Measurements from ENCODE around the gene SLX9.
A peak's percentile ranks its signal among the peaks of the same experiment; 100 is the strongest.

Gene SLX9

GRCh38 chr21:44957047-44957831, 17.4 kb downstream of the SLX9 start:
- H3K27me3 ChIP-seq (ENCODE audit: insufficient read depth, poor library complexity, severe bottlenecking), result no peaks in the 10 kb centered on the region
- no peak overlapping the region for H3K27ac ChIP-seq (ENCODE audit: poor library complexity, severe bottlenecking)
- H3K4me1 ChIP-seq (ENCODE audit: insufficient read depth, poor library complexity, severe bottlenecking), result peaks cover 8% of the 10 kb centered on the region
- H3K4me3 ChIP-seq (ENCODE audit: severe bottlenecking), result no peak overlapping the region
- TF ChIP-seq, protein P1, sequence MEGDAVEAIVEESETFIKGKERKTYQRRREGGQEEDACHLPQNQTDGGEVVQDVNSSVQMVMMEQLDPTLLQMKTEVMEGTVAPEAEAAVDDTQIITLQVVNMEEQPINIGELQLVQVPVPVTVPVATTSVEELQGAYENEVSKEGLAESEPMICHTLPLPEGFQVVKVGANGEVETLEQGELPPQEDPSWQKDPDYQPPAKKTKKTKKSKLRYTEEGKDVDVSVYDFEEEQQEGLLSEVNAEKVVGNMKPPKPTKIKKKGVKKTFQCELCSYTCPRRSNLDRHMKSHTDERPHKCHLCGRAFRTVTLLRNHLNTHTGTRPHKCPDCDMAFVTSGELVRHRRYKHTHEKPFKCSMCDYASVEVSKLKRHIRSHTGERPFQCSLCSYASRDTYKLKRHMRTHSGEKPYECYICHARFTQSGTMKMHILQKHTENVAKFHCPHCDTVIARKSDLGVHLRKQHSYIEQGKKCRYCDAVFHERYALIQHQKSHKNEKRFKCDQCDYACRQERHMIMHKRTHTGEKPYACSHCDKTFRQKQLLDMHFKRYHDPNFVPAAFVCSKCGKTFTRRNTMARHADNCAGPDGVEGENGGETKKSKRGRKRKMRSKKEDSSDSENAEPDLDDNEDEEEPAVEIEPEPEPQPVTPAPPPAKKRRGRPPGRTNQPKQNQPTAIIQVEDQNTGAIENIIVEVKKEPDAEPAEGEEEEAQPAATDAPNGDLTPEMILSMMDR (IDR thresholded peaks at IDR 0.05; ENCODE audit: poor library complexity, severe bottlenecking), result no peak
- ATAC-seq (ENCODE audit: low read depth) (no peak), DNase-seq (ENCODE audit: low spot score) (no peak)
- peaks cover 65% of the 10 kb centered on the region for H3K36me3 ChIP-seq (ENCODE audit: low read depth)
- H3K9me3 ChIP-seq (ENCODE audit: severe bottlenecking), result no peaks in the 10 kb centered on the region

DNA sequence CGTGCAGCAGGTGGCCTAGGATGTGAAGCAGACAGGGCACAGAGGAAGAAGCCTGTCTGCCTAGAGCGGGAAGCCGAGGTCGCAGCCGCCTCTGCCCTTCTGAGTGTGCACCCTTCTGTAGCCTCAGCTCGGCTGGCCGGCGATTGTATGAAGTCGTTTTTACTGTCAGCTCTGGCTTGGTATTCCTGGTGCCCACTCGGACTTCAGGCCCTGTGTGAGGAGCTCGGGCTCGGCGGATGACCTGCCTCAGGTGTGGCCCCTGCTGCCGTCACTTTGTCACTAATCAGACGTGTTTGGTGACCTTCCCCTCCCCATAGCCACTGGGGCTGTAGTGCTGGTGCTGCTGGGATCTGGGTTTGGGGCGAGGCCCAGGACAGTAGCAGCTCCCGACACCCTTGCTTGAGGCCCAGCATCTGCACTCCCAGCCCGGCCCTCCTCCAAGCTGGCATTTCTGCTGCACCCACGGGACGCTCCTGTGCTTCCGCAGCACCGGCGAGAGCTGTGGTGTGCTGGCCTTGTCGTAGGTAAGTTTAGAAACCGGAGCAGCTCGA, 18.1 kb downstream of the SLX9 start:
- Histone ChIP-seq H3K27ac (ENCODE audit: poor library complexity, severe bottlenecking) (no peak overlapping the region), H3K27me3 (ENCODE audit: insufficient read depth, poor library complexity, severe bottlenecking) (no peaks in the 10 kb centered on the region), H3K4me1 (ENCODE audit: insufficient read depth, poor library complexity, severe bottlenecking) (peaks cover 14% of the 10 kb centered on the region), H3K36me3 (ENCODE audit: low read depth) (peaks cover 58% of the 10 kb centered on the region), H3K9me3 (ENCODE audit: severe bottlenecking) (no peaks in the 10 kb centered on the region), H3K4me3 (ENCODE audit: severe bottlenecking) (no peak overlapping the region)
- DNase-seq (ENCODE audit: low spot score), result no peak
- TF ChIP-seq, protein P1 (IDR thresholded peaks at IDR 0.05; ENCODE audit: poor library complexity, severe bottlenecking), result no peak
- no peak for ATAC-seq (ENCODE audit: low read depth)

- Histone ChIP-seq H3K27me3 (ENCODE audit: insufficient read depth, poor library complexity, severe bottlenecking) (no peaks in the 10 kb centered on the region), H3K27ac (ENCODE audit: poor library complexity, severe bottlenecking) (no peak overlapping the region), H3K36me3 (ENCODE audit: low read depth) (peaks cover 58% of the 10 kb centered on the region), H3K4me1 (ENCODE audit: insufficient read depth, poor library complexity, severe bottlenecking) (peaks cover 17% of the 10 kb centered on the region), H3K4me3 (ENCODE audit: severe bottlenecking) (no peak overlapping the region), H3K9me3 (ENCODE audit: severe bottlenecking) (no peaks in the 10 kb centered on the region)
- TF ChIP-seq, protein P1 (IDR thresholded peaks at IDR 0.05; ENCODE audit: poor library complexity, severe bottlenecking), result no peak
- peak; percentile 60 for DNase-seq (ENCODE audit: low spot score)
- no peak for ATAC-seq (ENCODE audit: low read depth)
Measured at GRCh38 chr21:44958471-44959191, 18.8 kb downstream of the SLX9 start.

DNA sequence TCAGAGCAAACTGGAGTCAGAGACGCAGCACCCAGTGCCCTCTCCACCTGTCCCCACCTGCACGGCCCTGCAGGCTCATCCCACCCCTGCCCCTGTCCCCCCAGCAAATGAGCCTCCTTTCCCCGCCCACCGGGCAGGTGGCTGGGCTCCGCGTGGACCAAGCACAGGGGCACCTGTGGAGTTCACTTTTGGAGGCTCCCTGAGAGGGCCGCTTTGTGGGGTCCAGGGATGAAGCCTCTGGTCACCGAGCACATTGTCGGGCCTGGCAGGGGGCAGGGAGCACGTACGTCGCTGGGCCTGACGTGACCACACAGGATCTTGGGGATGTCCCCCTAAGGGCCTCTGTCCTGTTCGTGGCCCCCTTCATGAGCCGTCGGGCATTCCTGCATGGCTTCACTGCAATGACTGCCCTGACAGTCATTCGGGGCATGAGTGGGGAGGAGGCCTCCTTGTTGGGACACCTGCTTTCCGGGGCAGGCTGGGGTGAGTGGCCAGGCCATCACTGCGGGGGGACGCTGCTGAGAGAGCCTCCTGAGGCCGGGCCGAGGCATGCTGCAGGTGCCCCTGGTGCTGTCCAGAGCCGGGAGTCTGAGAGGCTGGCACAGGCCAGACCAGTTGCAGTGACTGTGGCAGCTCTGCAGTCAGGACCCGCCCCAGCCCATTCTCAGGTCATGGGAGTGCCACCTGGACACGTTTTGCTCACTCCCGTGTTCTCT, 19.7 kb downstream of the SLX9 start:
- Histone ChIP-seq H3K27ac (ENCODE audit: poor library complexity, severe bottlenecking) (no peak overlapping the region), H3K4me1 (ENCODE audit: insufficient read depth, poor library complexity, severe bottlenecking) (peaks cover 17% of the 10 kb centered on the region), H3K36me3 (ENCODE audit: low read depth) (peaks cover 63% of the 10 kb centered on the region), H3K9me3 (ENCODE audit: severe bottlenecking) (no peaks in the 10 kb centered on the region), H3K4me3 (ENCODE audit: severe bottlenecking) (no peak overlapping the region), H3K27me3 (ENCODE audit: insufficient read depth, poor library complexity, severe bottlenecking) (no peaks in the 10 kb centered on the region)
- DNase-seq (ENCODE audit: low spot score) (peak; percentile 52), ATAC-seq (ENCODE audit: low read depth) (no peak)
- TF ChIP-seq, protein P1 (IDR thresholded peaks at IDR 0.05; ENCODE audit: poor library complexity, severe bottlenecking), result no peak

All from RWPE2 (cell line).